HG03571 (cell line): ENCODE measurements around the gene SLC25A31.

ENCODE experiments used
- ATAC-seq: cut with Tn5 transposase; IDR thresholded peaks from one replicate; pipeline ENCODE4 v1.9.1; 2021; ENCODE audit not compliant: unreplicated experiment

The SLC25A31 gene

GRCh38 chr4:127730142-127730913 lies at the start of gene SLC25A31:
TSS of gene SLC25A31 (plus strand) at chr4:127730400. CDS start at chr4:127730546, 146 bp downstream.
- no peak for ATAC-seq

- ATAC-seq, result no peak
These were observed 44.9 kb upstream of the SLC25A31 start for GRCh38 chr4:127685292-127685691.

- no peak for ATAC-seq
These were observed 43.5 kb upstream of the SLC25A31 start for GRCh38 chr4:127686658-127687057.

- ATAC-seq, result no peak
These were observed 42.6 kb upstream of the SLC25A31 start for GRCh38 chr4:127687580-127687979.

- peak; percentile 100 for ATAC-seq
These were observed 31.4 kb upstream of the SLC25A31 start for GRCh38 chr4:127698789-127699200.

GRCh38 chr4:127708985-127709384 lies 21.2 kb upstream of the SLC25A31 start:
- no peak for ATAC-seq

- ATAC-seq, result no peak
These were observed 20.7 kb upstream of the SLC25A31 start for GRCh38 chr4:127709456-127709855.

- no peak for ATAC-seq
These were observed 1.2 kb downstream of the SLC25A31 start for GRCh38 chr4:127731406-127731805.

- ATAC-seq, result peak; percentile 90
These were observed 2.6 kb downstream of the SLC25A31 start for GRCh38 chr4:127732623-127733328.

GRCh38 chr4:127734976-127735375 lies 4.8 kb downstream of the SLC25A31 start:
- no peak for ATAC-seq

GRCh38 chr4:127737295-127737694 lies 7.1 kb downstream of the SLC25A31 start:
- ATAC-seq, result no peak

GRCh38 chr4:127741247-127741646 lies 11.0 kb downstream of the SLC25A31 start:
- no peak for ATAC-seq

- no peak for ATAC-seq
These were observed 17.7 kb downstream of the SLC25A31 start for GRCh38 chr4:127747883-127748282.

- no peak for ATAC-seq
These were observed 18.8 kb downstream of the SLC25A31 start for GRCh38 chr4:127748957-127749356.

- no peak for ATAC-seq
These were observed 26.7 kb downstream of the SLC25A31 start for GRCh38 chr4:127756906-127757305.

- peak; percentile 96 for ATAC-seq
These were observed 29.1 kb downstream of the SLC25A31 start for GRCh38 chr4:127759228-127759820.

GRCh38 chr4:127759893-127760292 lies 29.7 kb downstream of the SLC25A31 start:
- peak; percentile 2 for ATAC-seq

- ATAC-seq, result no peak
These were observed 41.5 kb downstream of the SLC25A31 start for GRCh38 chr4:127771535-127772275.

- no peak for ATAC-seq
These were observed 42.8 kb downstream of the SLC25A31 start for GRCh38 chr4:127772769-127773671.

GRCh38 chr4:127775843-127776242 lies 45.6 kb downstream of the SLC25A31 start:
- no peak for ATAC-seq
